Pancreas (tissue), 10 donors: ENCODE measurements around the gene XPOT. TPM values are rescaled to one million over a fixed set of nuclear protein-coding genes. Genes with fewer than 3 reads are reported as not detected.

Experiments used
- ATAC-seq, 4 donors: fragments of 200-7000 bp; cut with Tn5 transposase; one replicate each; pipeline versions ENCODE4 v1.8.0 to v1.9.1; 2020; ENCODE audit warnings: mild to moderate bottlenecking in 4 of 4, moderate library complexity in 4 of 4
- DNase-seq, 6 donors: peaks; one replicate each; pipeline ENCODE4 v3.0.0-alpha.2; 2020
- FAIRE-seq: peaks from 2 replicates; lab custom pipeline; 2012; peaks lifted over from hg19 to GRCh38; lab: Jason Lieb, UNC
- H3K27ac ChIP-seq, 4 donors: fragments of 200-600 bp; sonication (generic); 1 replicate in 3 of 4; 2 replicates in 1 of 4; pipeline versions ENCODE4 v1.5.0 to v1.8.0; 2020
- H3K27me3 ChIP-seq, 4 donors: fragments of 200-600 bp; one replicate each; pipeline ENCODE4 v1.8.0; 2021
- H3K36me3 ChIP-seq, 3 donors: fragments of 200-600 bp; sonication (generic) in 1 of 3; one replicate each; pipeline versions ENCODE4 v1.5.0 to v1.8.0; 2020 to 2021
- H3K4me1 ChIP-seq, 3 donors: fragments of 200-600 bp; one replicate each; pipeline ENCODE4 v1.8.0; 2021
- H3K4me3 ChIP-seq, 4 donors: fragments of 200-600 bp; sonication (generic) in 2 of 4; one replicate each; pipeline versions ENCODE4 v1.5.0 to v1.8.0; 2020 to 2021
- H3K9me3 ChIP-seq, 4 donors: fragments of 200-600 bp; one replicate each; pipeline ENCODE4 v1.8.0; 2021
- CTCF ChIP-seq, 4 donors: fragments of 200-600 bp; sonication (generic) in 3 of 4; IDR thresholded peaks; one replicate each; pipeline versions ENCODE4 v1.5.0 to v1.8.0; 2021; ENCODE audit warnings: antibody characterized with exemption in 4 of 4
- WGBS, 2 donors: extraction: QIAGEN DNeasy Blood & Tissue Kit; methylation state at CpG; one replicate each; pipeline ENCODE4 v1.1.7; 2013; 5-methylcytosine and 5-hydroxymethylcytosine counted together
- intact Hi-C, 3 donors: fragments of 100-400 bp; cut with DNase I; formaldehyde crosslinking; loops; one replicate each; pipeline versions ENCODE4 v1.11.1 to v1.14.2; 2022
- polyA plus RNA-seq, 2 donors: library from polyadenylated mRNA; stranded (reverse); fragments of 200-250 nt; gene quantifications; one replicate each; pipeline ENCODE4 v1.2.3, GENCODE V29; 2013
- total RNA-seq, 6 donors: library from RNA; stranded (reverse); fragmentation: NEBNext Ultra II Directional in 4 of 6; extraction: Animal tissue kit (Norgen Biotek cat#: 25700) in 4 of 6; gene quantifications; one replicate each; pipeline versions ENCODE4 v1.2.1 to v1.2.4, GENCODE V29; 2021 to 2023
- donor health status: healthy with polysubstance abuse.
- donor health status: DM: no; HTN: no; CAD: no; lungs with moderate emphysema.
- donor health status: DM: no; HTN: no; CAD: no.
- donor health status: control.
- donor health status: control.
- donor health status: Bipolar disorder and iron deficiency.
- donor health status: DM: yes; HTN: yes; CAD: no.
- donor health status: DM: no; HTN: no; CAD: no.
- donor health status: DM: no; HTN: no; CAD: no.
- donor health status: DM: yes; HTN: yes; CAD: no.

Gene XPOT
- total and polyA plus RNA-seq, 8 donors = 10.7 to 76.1 (median 27.9) TPM

GRCh38 chr12:64433915-64434314 lies 29.7 kb downstream of the XPOT start:
- peaks cover 0 to 73% (median 11%) of the 10 kb centered on the region in 3 donors for H3K36me3 ChIP-seq
- no peak overlapping the region for H3K27ac ChIP-seq
- 87 to 91% methylated on average over 5 of the region's 5 CpGs for WGBS, 2 donors
- intact Hi-C loops = no loop called here
- DNase-seq (no peak), ATAC-seq (no peak), FAIRE-seq (no peak)
- no peaks in the 10 kb centered on the region for H3K4me1 ChIP-seq
- no peaks in the 10 kb centered on the region for H3K27me3 ChIP-seq
- H3K4me3 ChIP-seq = no peak overlapping the region
- no peaks in the 10 kb centered on the region for H3K9me3 ChIP-seq
- no peak for TF ChIP-seq CTCF (IDR thresholded peaks at IDR 0.05)

- peaks cover 0 to 33% (median 0%) of the 10 kb centered on the region in 3 donors for H3K36me3 ChIP-seq
- H3K4me1 ChIP-seq = no peaks in the 10 kb centered on the region
- DNase-seq = no peak
- no peak overlapping the region for H3K4me3 ChIP-seq
- WGBS, 2 donors = 97% methylated on average over 1 of the region's 1 CpG
- H3K9me3 ChIP-seq = no peaks in the 10 kb centered on the region
- ATAC-seq = no peak
- H3K27ac ChIP-seq = no peak overlapping the region
- no peak for FAIRE-seq
- no peak for TF ChIP-seq CTCF (IDR thresholded peaks at IDR 0.05)
- H3K27me3 ChIP-seq = no peaks in the 10 kb centered on the region
- intact Hi-C loops = no loop called here
These were observed 35.9 kb downstream of the XPOT start for GRCh38 chr12:64440100-64440499.

GRCh38 chr12:64445490-64445889 lies 41.3 kb downstream of the XPOT start:
- DNase-seq = no peak
- H3K4me1 ChIP-seq = no peaks in the 10 kb centered on the region
- intact Hi-C loops = no loop called here
- no peak for FAIRE-seq
- H3K4me3 ChIP-seq = no peak overlapping the region
- no peaks in the 10 kb centered on the region for H3K9me3 ChIP-seq
- H3K27ac ChIP-seq = no peak overlapping the region
- H3K36me3 ChIP-seq = peaks cover 0 to 26% (median 0%) of the 10 kb centered on the region in 3 donors
- no peak for ATAC-seq
- TF ChIP-seq CTCF (IDR thresholded peaks at IDR 0.05) = no peak
- H3K27me3 ChIP-seq = no peaks in the 10 kb centered on the region
- WGBS, 2 donors = 86 to 92% methylated on average over 2 of the region's 2 CpGs

GRCh38 chr12:64446295-64446694 lies 42.1 kb downstream of the XPOT start:
- no peak for FAIRE-seq
- Histone ChIP-seq H3K9me3 (no peaks in the 10 kb centered on the region), H3K4me1 (no peaks in the 10 kb centered on the region), H3K36me3 (peaks cover 0 to 20% (median 0%) of the 10 kb centered on the region in 3 donors), H3K4me3 (no peak overlapping the region), H3K27ac (no peak overlapping the region), H3K27me3 (no peaks in the 10 kb centered on the region)
- no peak for DNase-seq
- no peak for ATAC-seq
- intact Hi-C loops = no loop called here
- no peak for TF ChIP-seq CTCF (IDR thresholded peaks at IDR 0.05)
- WGBS, 2 donors = 61 to 85% methylated on average over 1 of the region's 1 CpG

GRCh38 chr12:64450057-64450640 lies 46.0 kb downstream of the XPOT start:
- TF ChIP-seq CTCF (IDR thresholded peaks at IDR 0.05) = no peak
- ATAC-seq (no peak), DNase-seq (no peak), FAIRE-seq (no peak)
- Histone ChIP-seq H3K27me3 (no peaks in the 10 kb centered on the region), H3K9me3 (no peaks in the 10 kb centered on the region), H3K36me3 (peaks cover 0 to 20% (median 0%) of the 10 kb centered on the region in 3 donors), H3K27ac (no peak overlapping the region), H3K4me3 (no peak overlapping the region), H3K4me1 (no peaks in the 10 kb centered on the region)
- WGBS, 2 donors = 82 to 90% methylated on average over 2 of the region's 2 CpGs
- intact Hi-C loops = no loop called here
